GM18870 (cell line): ENCODE data around the gene LAMA5.

Source experiments
- ATAC-seq: cut with Tn5 transposase; IDR thresholded peaks from one replicate; pipeline ENCODE4 v1.9.1; 2021; ENCODE audit warnings: moderate library complexity; ENCODE audit not compliant: unreplicated experiment

The LAMA5 gene

DNA sequence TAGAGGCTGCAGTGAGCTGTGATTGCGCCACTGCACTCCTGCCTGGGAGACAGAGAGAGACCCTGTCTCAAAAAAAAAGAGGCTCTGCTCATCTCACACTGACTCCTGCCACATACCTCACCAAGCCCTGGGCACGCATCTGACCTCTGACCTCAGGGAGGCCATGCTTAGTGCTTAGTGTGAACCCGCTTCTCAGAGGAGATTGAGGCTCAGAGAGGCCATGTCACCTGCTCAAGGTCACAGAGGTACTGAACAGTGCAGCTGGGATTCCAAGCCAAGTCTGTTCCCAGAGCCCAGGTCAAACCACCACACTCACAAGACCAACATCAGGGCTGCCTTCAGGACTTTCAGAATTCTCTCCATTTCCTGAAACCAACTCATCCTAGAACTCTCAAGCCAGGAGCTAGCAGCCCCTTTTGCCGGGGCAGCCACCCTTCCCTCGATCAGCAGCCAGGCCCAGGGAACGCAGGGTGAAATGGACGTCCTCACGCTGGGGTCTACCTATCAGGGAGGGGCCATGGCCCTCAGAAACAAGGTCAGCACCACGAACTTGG lies 37.1 kb upstream of the LAMA5 start:
- ATAC-seq: no peak

DNA sequence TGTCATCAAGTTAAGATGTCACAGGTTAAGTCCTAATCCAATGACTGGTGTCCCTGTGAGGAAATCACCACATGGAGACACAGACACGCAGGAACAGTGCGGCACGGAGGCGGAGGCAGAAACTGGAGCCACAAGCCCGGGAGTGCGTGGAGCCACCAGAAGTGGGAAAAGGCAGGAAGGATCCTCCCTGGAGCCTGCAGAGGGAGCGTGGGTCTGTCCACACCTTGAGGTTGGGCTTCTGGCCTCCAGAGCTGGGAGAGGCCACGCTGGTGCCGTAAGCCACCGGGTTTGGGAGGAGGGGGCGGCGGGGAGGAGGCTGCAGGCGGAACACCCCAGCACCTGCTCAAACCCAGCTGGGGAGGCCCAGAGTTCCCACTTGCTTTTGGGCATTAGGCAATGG lies 36.2 kb upstream of the LAMA5 start:
- no peak for ATAC-seq

DNA sequence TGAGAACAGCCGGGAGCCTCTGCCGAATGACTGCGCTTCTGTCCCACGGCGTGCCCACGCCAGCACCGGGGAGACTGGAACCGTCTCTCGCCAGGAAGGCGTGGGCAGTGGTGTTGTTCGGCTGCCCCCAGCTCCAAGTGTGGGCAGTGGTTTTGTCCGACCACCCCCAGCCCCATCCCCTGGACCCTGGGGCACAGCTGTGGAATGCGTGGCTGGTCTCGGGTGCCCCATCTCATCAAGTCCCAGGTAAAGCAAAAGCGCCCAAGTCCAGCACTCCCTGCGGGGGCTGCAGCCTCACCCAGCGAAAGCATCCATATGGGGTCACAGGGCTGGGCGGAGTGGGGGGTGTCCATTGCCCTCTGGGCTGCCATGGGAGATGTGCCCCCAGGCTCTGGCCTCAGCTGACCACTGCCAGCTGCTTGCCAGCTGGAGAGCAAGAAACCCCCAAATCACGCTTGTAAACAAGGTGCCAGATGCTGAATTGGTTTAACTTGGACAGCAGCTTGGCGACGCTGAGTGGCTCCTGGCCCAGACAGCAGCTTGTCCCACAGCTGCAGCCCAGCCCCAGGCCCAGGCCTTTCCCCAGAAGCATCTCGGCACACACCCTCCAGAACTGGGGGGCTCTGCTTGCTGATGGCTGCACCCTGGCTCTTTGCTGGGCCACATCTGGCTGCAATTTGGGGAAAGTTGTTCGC lies 35.5 kb upstream of the LAMA5 start:
- ATAC-seq: no peak

DNA sequence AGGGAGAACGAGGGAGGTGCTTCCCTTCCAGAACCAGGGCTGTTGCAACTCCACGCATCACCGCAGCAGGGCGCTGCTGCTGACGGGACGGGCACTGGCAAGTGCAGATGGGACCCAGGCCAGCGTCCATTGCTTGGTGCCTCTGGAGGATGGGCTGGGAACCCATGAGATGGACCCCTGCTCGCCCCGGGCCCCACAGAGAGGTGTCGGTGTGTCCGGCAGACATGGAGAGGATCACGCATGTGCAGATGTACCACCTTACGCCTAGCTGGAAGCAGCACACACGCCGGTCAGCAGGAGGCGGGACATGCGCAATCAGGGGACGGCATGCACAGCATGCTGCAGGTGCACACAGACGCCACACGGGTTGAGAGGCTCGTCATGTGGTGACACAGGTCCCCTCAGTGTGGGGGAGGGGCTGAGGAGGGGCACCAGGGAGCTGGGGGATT lies 34.2 kb upstream of the LAMA5 start:
- no peak for ATAC-seq

DNA sequence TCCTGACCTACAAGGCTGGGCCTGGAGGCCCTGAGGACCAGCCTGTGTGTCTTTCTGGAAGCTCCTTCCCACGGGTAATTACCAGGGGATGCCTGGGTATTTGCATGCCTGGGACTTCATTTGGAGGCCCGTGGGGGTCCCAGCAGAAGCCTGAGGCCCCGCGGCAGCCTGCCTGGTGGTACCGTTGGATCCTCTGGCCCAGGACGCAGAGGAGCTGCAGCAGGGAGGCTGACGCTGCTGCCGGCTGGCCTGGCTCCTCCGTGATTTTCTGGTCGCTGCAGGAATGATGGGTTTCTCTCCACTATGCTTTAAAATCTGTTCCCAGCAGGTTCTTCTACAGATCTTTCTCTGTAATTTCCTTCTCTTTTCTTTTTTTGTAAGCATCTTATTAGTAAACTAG lies 33.4 kb upstream of the LAMA5 start:
- ATAC-seq: no peak

DNA sequence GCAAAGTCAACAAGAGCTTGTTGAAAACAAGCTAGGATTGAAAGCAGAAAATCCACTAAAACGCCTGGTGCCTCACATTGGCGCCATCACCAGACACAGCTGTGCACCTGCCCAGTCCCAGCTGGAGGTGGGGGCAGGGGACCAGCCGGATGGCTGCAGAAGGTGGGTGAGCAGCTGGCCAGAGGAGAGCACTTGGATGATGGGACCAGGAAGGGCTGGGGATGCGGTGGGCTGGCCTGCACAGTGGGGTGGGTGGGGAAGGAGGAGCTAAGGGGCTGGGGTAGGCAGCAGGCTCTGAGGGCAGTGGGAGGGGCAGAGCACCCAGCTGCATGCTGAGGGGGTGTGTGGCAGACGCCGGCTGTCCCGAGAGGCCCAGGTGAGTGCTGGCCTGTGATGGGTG lies 32.9 kb upstream of the LAMA5 start:
- ATAC-seq: no peak

DNA sequence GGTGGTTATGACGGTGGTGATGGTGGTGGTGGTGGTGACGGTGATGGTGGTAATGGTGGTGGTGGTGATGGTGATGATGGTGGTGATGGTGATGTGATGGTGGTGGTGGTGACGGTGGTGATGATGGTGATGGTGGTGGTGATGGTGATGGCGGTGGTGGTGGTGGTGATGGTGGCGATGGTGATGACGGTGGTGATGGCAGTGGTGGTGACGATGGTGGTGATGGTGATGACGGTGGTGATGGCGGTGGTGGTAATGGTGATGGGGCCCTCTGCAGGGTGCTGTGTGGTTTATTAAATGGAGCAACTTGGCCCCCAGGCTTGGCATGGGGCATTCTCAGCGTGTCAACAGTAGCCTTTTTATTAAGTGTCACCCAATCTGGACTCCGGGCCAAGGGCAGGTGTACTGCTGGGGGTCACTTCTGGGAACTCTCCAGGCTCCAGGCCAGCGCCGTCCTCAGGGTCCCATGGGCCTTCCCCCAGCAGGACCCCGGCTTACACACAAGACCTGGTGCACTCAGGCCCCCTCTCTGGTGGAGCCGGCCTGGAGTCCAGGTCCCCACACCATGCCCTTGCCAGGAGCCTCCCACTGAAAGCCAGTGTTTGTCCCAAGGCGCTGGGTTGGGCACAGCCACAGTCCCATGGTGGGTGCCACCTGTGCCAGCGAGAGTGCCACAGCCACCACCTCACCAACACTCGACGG lies 31.2 kb upstream of the LAMA5 start:
- no peak for ATAC-seq

DNA sequence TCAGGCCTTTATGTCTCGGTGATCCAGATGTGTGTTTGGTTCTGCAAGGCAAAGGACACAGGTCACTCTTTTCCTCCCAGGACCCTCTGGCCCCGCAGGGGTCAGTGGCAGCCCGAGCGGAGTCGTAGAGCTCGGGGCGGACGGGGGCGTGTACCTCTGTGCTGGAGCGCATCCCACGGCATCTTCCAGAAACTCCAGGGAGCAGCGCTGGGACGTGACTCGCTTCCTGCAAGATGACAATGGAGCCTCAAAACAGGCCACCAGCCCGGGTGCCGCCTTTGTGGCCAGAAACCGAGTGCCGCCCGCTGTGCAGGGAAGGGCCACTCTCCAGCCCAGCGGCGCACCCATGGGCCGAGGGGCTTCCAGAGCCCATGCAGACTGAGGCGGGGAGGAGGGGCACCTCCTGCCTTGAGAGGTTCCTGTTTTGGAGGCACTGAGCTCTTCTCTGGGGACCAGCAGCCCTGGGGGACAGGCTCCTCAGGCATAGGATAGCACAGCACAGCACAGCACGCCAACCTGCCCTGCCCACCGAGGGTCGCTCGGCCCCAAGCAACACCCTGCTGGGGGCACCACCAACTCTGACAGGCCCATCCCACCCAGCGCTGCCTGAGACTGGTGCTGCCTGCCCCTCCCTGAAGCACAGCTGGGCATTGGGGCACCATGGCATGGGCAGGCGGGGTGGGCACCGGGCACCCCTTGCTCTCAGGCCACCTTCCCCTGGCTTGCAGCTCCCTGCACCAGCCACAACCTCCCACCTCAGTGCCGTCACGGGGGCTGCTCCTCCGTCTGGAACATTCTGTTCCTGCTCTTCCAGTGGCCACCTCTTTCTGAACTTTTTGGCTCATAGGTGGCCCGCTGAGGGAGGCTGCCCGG lies 29.5 kb upstream of the LAMA5 start:
- ATAC-seq: no peak

DNA sequence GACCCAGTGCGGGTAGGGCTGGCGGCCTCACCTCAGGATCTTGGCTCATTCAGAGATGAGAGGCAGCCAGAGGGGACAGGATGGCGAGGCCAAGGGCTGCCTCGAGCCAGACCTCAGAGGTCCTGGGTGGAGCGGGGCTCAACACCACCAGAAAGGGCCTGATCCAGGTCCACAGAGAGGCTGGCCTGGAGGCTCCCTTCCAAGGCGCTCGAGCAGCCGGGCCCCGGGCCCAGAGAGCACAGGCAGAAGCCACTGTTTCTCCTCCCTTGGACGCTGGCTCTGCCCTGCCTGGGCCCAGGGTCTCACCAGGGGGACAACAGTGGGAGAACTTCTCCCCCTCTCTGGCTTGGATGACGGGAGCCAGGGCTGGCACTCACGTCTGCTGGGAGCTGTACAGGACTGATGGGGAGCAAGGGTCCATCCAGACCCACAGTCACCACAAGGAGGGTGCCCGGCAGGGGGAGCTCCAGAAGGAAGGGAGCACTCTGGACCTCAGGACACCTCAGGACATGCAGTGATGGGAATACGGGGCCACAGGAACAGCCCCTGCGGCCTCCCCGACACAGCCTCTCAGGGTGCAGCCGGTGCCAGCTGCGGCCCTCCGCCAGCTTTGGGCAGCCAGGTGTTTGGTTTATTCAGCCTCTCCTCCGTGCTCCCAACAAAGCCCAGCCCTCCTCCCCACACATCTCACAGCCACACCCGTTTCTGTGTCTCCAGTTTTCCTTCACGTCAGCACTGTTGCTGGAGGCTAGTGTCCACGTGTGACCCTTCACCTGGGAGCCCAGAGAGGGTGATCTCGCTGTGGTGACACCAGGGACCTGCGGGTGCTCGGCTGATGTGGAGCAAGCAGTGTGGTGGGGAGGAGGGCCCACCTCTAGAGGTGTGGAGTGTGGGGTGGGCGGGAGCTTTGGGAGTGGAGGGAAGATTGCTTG lies 28.5 kb upstream of the LAMA5 start:
- no peak for ATAC-seq

DNA sequence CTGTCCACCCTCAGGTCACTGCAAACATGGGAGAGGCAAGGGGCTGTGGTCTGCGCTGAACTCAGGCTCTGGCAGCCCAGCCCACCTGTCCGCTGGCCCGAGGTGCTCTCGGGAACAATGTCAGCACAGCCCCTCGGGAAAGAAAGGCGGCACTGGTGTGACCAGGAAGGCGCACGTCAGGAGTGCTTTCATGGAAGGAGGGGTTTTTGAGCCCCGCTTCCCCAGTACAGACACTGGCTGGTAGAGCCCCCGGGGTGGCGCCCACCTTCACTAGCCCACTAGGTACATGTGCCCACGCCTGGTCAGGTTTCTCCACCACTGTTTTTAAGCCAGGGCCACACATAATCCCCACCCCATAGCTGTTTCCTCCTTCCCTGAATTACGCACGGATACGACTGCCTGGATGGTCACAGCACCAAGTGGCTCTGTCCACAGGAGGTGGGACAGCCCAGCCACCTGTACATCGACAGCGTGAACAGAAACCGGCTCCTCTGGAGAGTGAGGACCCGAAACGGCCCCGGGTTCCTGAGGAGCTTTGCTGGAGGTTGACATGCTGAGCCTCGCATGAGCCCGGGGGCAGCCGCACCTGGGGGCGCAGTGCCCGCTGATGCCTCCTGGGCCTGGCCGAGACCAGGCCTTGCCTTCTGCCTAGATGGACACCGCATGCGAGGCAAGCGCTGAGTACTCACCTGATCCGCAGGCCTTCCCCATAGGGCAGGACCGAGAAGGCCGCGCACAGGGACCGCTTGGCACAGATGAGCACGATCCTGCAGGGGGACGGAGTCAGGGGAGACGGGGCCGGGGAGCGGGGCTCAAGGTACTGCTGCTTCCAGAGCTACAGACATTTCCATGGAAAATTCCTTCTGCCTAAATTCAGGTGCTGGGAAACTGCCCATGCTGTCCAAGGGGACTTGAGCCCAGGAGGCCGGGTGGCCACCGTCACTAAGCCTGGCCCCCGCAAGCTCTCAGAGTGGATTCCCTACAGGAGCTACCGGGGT lies 27.4 kb upstream of the LAMA5 start:
- ATAC-seq: no peak

DNA sequence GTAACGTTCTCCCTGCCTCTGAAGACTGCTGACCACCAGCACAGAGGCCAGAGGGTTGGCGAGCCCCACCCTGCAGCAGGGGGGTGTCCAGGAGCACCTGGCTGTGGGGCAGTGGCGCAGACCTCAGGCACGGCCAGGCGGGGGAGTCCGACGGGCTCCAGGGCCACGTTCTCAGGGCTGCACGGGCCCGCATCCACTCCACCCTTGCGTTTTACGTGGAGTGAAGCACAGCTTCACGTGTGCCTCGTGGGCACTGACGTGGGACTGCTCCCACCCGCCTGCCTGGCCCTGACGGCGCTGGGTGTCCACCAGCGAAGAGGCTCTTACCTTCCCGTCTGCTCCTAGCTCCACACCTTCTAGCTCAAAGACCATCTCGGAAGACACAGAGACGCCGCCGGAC lies 26.7 kb upstream of the LAMA5 start:
- no peak for ATAC-seq

DNA sequence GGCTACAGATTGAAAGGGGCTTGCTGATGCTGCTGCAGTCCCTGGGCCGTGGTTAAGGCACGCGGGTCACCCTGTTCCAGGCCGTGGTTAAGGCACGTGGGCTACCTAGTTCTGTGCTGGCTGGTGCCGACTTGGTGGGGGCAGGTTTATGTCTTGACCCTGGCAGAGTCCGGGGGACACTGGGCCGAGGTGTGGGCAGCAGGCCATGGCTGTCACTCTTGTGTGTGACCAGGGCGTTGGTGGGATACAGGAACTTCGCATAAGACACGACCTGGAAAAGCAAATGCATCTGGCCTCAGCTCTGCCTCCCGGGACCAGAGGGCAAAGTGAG lies 26.2 kb upstream of the LAMA5 start:
- no peak for ATAC-seq

DNA sequence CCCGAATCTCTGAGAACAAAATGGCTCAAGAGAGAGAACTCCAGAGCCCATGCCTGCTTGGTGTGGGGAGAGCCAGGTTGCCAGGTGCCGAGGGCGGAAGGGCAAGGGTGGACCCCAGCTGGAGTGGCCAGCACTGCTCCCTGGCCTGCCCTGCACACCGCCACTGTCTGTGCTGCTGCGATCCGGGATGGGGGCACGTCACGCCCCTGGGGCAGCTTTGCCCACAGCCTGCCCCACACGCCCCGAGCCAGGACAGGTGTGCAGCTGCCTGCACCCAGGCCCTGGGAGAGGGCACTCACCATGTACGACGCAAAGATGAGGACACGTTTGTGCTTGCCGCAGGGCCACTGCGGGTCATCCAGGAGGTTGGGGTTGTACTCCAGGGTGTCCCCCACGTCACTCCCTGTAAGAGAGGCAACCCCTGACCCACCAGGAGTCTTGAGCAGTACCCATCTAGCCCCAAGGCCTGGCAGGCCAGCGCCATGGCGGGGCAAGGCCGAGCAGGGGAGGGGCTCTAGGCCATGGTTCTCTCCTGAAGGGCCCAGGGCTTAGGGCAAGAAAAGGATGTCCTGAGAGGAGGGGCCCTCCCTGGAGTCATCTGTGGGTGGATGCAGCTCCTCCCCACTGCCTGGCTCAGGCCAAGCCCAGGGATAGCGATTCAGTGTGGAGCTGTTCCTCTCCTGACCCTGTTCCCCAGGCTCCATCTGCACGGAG lies 25.7 kb upstream of the LAMA5 start:
- ATAC-seq: no peak

DNA sequence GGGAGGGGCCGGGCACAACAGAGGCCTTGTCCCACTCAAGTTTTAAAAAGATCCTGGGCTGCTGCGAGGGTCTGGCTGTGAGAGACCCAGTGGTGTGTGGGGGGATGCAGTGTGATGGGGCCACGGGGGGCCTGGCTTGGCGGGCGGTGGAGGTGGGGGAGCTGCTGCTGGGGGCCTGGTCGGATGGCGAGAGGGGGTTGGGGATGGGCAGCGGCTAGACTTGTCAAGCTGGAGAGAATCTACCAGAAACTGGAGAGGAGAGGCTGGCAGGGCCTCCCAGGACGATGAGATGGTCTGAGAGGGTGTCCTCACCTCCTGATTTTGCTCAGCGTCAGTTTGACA lies 24.9 kb upstream of the LAMA5 start:
- ATAC-seq: no peak

DNA sequence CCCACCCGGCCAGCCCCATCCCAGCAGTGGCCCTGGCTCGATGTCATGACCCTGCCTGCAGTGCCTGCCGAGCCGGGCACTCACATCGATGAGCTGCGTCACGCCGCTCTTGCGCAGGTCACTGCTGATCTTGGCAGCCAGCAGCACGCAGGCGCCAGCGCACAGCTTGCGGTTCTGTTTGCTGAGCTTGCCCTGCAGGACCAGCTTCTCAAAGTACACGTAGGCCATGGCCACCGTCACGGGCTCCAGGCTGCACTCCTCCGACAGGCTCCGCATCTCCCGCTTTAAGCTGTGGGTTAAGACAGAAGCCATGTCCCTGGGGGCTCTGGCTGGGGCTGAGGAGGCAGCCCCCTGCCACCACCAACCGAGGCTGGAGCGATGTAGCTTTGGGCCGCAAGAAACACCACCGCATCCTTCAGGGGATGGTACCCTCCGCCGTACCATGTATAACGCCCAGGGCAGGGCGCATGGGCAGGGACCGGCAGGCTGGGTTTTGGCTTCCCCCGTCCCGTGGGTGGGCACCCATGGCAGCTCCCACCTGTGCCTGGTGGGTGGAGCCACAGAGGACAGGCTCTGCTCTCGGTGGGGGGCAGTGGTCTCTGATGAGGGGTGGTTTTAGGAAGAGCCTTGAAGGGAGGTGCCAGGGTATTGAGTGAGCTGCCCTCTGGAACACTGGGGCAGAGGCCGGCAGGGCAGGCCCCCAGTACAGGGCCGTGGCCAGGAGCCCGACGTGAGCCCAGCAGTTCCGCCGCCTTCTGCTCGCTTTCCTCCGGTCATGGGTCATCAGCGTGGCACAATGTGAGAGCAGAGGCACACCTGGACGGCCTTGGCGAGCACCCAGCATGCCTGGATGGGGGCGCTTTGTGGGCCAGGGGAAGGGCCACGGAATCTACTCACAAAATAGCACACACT lies 24.3 kb upstream of the LAMA5 start:
- ATAC-seq: no peak

DNA sequence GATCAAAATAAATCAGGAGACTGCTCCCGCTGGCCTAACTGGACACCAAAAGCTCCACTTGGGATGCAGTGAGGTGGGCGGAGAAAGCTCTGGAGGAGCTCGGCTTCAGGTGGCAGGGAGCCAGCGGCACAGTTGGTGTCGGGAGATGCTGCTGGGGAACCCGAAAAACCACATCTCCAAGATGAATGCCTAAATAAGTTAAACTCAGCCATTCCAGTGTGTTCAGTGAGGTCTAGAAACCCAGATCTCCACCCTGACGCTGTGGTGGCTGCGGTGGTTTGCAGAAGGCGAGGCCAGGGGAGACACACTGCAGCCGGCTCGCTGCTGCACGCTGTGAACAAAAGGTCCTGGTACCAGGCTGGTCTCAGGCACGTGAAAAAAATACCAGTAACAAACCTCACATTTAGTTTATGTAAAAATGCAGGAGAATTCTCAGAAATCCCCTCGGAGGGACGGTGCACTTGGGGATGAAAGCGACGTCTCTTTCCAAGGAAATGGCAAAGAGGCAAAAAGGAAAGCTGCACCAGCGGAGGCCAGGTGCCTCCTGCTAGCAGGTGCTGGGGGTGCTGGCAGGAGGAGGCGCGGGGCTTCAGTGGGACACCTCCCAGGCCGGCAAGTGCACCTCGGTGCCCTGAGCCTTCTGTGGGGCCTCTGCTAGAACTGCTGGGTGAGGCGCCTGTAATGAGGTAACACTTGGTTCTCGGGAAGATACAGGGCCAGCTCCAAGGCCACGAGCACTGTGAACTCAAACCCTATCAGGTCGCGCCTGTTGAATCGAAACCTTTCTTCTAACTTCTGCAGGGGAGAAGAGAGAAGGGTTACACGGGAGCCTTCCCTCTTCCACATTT lies 23.4 kb upstream of the LAMA5 start:
- ATAC-seq: no peak

DNA sequence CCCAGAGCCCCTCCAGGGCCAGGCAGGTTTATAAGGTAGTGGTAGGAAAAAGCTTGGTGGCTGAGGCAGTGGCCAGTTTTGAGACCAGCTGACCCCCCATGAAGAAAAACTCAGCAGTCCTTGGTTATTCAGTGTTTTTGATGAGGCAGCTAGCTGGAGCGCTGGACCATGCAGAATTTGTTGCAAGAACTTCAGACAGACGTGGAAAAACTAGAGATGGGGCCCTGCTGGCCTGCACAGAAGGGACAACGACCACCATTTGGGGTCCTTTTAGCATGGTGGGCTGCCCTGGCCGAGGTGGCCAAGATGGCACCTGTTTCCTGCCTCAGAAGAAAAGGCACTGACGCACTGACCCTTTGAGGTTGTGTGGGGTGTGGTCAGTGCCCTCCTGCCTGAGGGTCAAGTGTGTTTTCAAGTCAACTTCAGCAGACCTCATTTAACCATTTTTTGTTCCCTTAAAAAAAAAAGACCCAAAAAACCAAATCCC lies 22.5 kb upstream of the LAMA5 start:
- ATAC-seq: no peak
